GM12878 (cell line): Measurements from ENCODE around the gene BLNK. TPM values are rescaled to one million over a fixed set of nuclear protein-coding genes. Genes with fewer than 3 reads are reported as not detected.

Source experiments
- ATAC-seq: fragments of 200-7000 bp; cut with Tn5 transposase; 3 replicates; pipeline ENCODE4 v1.9.1; 2020; ENCODE audit warnings: mild to moderate bottlenecking, moderate library complexity
- BruUV-seq: library from RNA; stranded (reverse); fragments of 400-500 nt; replicated peaks from 2 replicates; lab custom pipeline; 2021; lab: Mats Ljungman, UMichigan
- CTCF ChIA-PET: fragments of 300-600 bp; sonication (Branson Sonifier 250); formaldehyde crosslinking; extraction: SDS; loops from one replicate; lab custom pipeline; 2021; ENCODE audit warnings: inconsistent platforms; lab: Yijun Ruan, JAX
- POLR2A ChIA-PET: fragments of 350-600 bp; formaldehyde crosslinking; extraction: SDS; loops from one replicate; lab custom pipeline; 2021; ENCODE audit warnings: inconsistent platforms; lab: Charles Lee
- RAD21 ChIA-PET: fragments of 300-600 bp; sonication (Branson Sonifier 250); formaldehyde crosslinking; loops from one replicate; lab custom pipeline; 2023; ENCODE audit warnings: antibody characterized with exemption; ENCODE audit not compliant: unreplicated experiment; lab: Charles Lee
- SMC1A ChIA-PET: fragments of 300-600 bp; sonication (Branson Sonifier 250); formaldehyde crosslinking; loops from one replicate; lab custom pipeline; 2023; ENCODE audit not compliant: unreplicated experiment, uncharacterized antibody; lab: Charles Lee
- DNase-seq: peaks from one replicate; pipeline ENCODE4 v3.0.0-alpha.2; 2011; ENCODE audit warnings: low read depth, low spot score
- FAIRE-seq: peaks from 3 replicates; lab custom pipeline; 2011; peaks lifted over from hg19 to GRCh38; lab: Jason Lieb, UNC
- H2AFZ ChIP-seq: 2 replicates; pipeline ENCODE4 v1.6.0; 2011; ENCODE audit warnings: low read depth, low read length, control low read depth; ENCODE audit not compliant: control insufficient read depth
- H3K27ac ChIP-seq: 2 replicates; pipeline ENCODE4 v1.5.1; 2011; ENCODE audit warnings: control low read depth; ENCODE audit not compliant: control insufficient read depth, insufficient read depth
- H3K27me3 ChIP-seq, 2 experiments: replicated peaks in 1 of 2; 2 replicates each; pipeline versions ENCODE4 v1.6.0 to v1.6.1; 2011; ENCODE audit warnings: low read length in 1 of 2; ENCODE audit not compliant: control insufficient read depth in 2 of 2, insufficient read depth in 2 of 2
- H3K36me3 ChIP-seq, 2 experiments: 2 replicates each; pipeline ENCODE4 v1.5.1; 2011; ENCODE audit warnings: low read length in 1 of 2; ENCODE audit not compliant: control insufficient read depth in 2 of 2, insufficient read depth in 2 of 2
- H3K4me1 ChIP-seq: 2 replicates; pipeline ENCODE4 v1.6.1; 2011; ENCODE audit warnings: mild to moderate bottlenecking, low read length, moderate library complexity, mixed read lengths; ENCODE audit not compliant: control insufficient read depth, insufficient read depth
- H3K4me2 ChIP-seq: 2 replicates; pipeline ENCODE4 v1.6.0; 2011; ENCODE audit warnings: control low read depth; ENCODE audit not compliant: control insufficient read depth, insufficient read depth
- H3K4me3 ChIP-seq: fragments of 200-600 bp; sonication (generic); 2 replicates; pipeline ENCODE4 v1.5.1; 2016
- H3K79me2 ChIP-seq: 2 replicates; pipeline ENCODE4 v1.6.0; 2011; ENCODE audit warnings: low read length; ENCODE audit not compliant: control insufficient read depth, insufficient read depth
- H3K9ac ChIP-seq: 2 replicates; pipeline ENCODE4 v1.8.0; 2011; ENCODE audit warnings: low read length, control low read depth, mixed read lengths; ENCODE audit not compliant: control insufficient read depth, insufficient read depth
- H3K9me3 ChIP-seq: replicated peaks from 3 replicates; pipeline ENCODE4 v1.5.1; 2011; ENCODE audit warnings: mild to moderate bottlenecking, low read length; ENCODE audit not compliant: control insufficient read depth, insufficient read depth
- H4K20me1 ChIP-seq: 2 replicates; pipeline ENCODE4 v1.6.0; 2011; ENCODE audit not compliant: control insufficient read depth, insufficient read depth
- BACH1 ChIP-seq: fragments of 450-650 bp; IDR thresholded peaks from 2 replicates; pipeline ENCODE4 v1.6.1; 2017; ENCODE audit warnings: mild to moderate bottlenecking, borderline replicate concordance
- BCLAF1 ChIP-seq: fragments of 450-650 bp; IDR thresholded peaks from 2 replicates; pipeline ENCODE4 v1.6.1; 2017; ENCODE audit warnings: antibody characterized with exemption, mild to moderate bottlenecking, moderate library complexity
- HDAC6 ChIP-seq: fragments of 200-600 bp; sonication (generic); IDR thresholded peaks from one replicate; pipeline ENCODE4 v1.8.0; 2017; ENCODE audit warnings: antibody characterized with exemption; ENCODE audit not compliant: unreplicated experiment
- IRF4 ChIP-seq: IDR thresholded peaks from 2 replicates; pipeline ENCODE4 v1.6.1; 2011; ENCODE audit warnings: low read depth, low read length
- JUND ChIP-seq: IDR thresholded peaks from 2 replicates; pipeline ENCODE4 v1.6.1; 2012; ENCODE audit warnings: low read depth, mild to moderate bottlenecking, low read length, improper control_type of control experiment, moderate library complexity
- MAX ChIP-seq: IDR thresholded peaks from 2 replicates; pipeline ENCODE4 v1.6.1; 2012; ENCODE audit warnings: low read depth, low read length, improper control_type of control experiment
- MLLT1 ChIP-seq: fragments of 450-650 bp; IDR thresholded peaks from 2 replicates; pipeline ENCODE4 v1.6.1; 2016; ENCODE audit warnings: mild to moderate bottlenecking
- NFIC ChIP-seq: IDR thresholded peaks from 2 replicates; pipeline ENCODE4 v1.6.1; 2012; ENCODE audit warnings: low read depth, mild to moderate bottlenecking, inconsistent platforms, low read length, moderate library complexity
- NFYA ChIP-seq: IDR thresholded peaks from 2 replicates; pipeline ENCODE4 v1.6.1; 2011; ENCODE audit warnings: low read depth, mild to moderate bottlenecking, low read length, improper control_type of control experiment, borderline replicate concordance
- SUZ12 ChIP-seq: fragments of 200-600 bp; sonication (generic); IDR thresholded peaks from one replicate; pipeline ENCODE4 v1.6.1; 2018; ENCODE audit warnings: antibody characterized with exemption, mild to moderate bottlenecking; ENCODE audit not compliant: unreplicated experiment
- ZNF24 ChIP-seq: fragments of 450-650 bp; IDR thresholded peaks from 2 replicates; pipeline ENCODE4 v1.6.1; 2017; ENCODE audit warnings: antibody characterized with exemption, mild to moderate bottlenecking
- ZNF592 ChIP-seq: fragments of 450-650 bp; IDR thresholded peaks from 2 replicates; pipeline ENCODE4 v1.6.1; 2017; ENCODE audit warnings: mild to moderate bottlenecking, moderate library complexity
- WGBS: methylation state at CpG from one replicate; pipeline ENCODE4 v1.1.6; 2016; ENCODE audit warnings: low lambda C conversion rate; ENCODE audit not compliant: insufficient replicate concordance, insufficient coverage; ENCODE audit errors: missing lambda C conversion rate; 5-methylcytosine and 5-hydroxymethylcytosine counted together
- in situ Hi-C: fragments of 300-500 bp; cut with MboI; formaldehyde crosslinking; loops from 9 replicates; pipeline ENCODE4 v1.14.3; 2018; ENCODE audit warnings: mixed read lengths
- intact Hi-C: fragments of 100-400 bp; cut with micrococcal nuclease; formaldehyde crosslinking; loops from one replicate; pipeline ENCODE4 v1.14.2; 2022; ENCODE audit not compliant: unreplicated experiment
- polyA plus RNA-seq, 11 experiments: library from polyadenylated mRNA; depleted of rRNA in 4 of 11; unstranded in 6 of 11; stranded (reverse) in 5 of 11; fragments of >200 nt; fragmentation: Nextera tagmentation in 4 of 11; fragmentation: Illumina TruSeq in 1 of 11; extraction: Ambion mirVana in 4 of 11; extraction: Trizol in 1 of 11; gene quantifications; 1 replicate in 1 of 11; 2 replicates in 10 of 11; pipeline versions ENCODE4 v1.2.1 to v1.2.3, GENCODE V29; 2011 to 2016; ENCODE audit warnings: inconsistent platforms in 2 of 11, missing spikeins in 2 of 11, low read depth in 1 of 11
- total RNA-seq, 4 experiments: library from RNA; depleted of rRNA in 3 of 4; stranded (reverse); fragments of >200 nt in 3 of 4; fragmentation: Illumina TruSeq in 1 of 4; extraction: Trizol in 1 of 4; gene quantifications; 2 replicates each; pipeline versions ENCODE4 v1.2.1 to v1.2.3, GENCODE V29; 2013 to 2021

The BLNK gene
- total and polyA plus RNA-seq, 10 of the 15 experiments (the other 5 are each of a cell fraction or from before 2014, with no cell fraction given), result 79.5 to 201 (median 139) TPM

- Histone ChIP-seq H3K9me3 (no peaks in the 10 kb centered on the region), H2AFZ (no peak overlapping the region), H3K36me3 (peaks cover 23 to 76% of the 10 kb centered on the region in 2 experiments), H3K9ac (no peak overlapping the region), H3K4me1 (peaks cover 10% of the 10 kb centered on the region), H3K4me3 (no peak overlapping the region), H3K27ac (no peak overlapping the region), H4K20me1 (no peaks in the 10 kb centered on the region), H3K27me3 (no peaks in the 10 kb centered on the region), H3K4me2 (no peak overlapping the region), H3K79me2 (no peaks in the 10 kb centered on the region)
- in situ Hi-C loops, result no loop called here
- no peak for DNase-seq
- FAIRE-seq, result no peak
- CTCF ChIA-PET, result interaction anchor here (1.6 kb wide), 1 partner anchor 88 kb away, joined by 4 read pairs; no protein-coding TSS in a partner anchor
- BruUV-seq, result no TSS peak
- intact Hi-C loops, result loop anchor here (5.0 kb wide), 1 partner anchor 188 kb away; no protein-coding TSS in a partner anchor
- no peak for ATAC-seq
- RAD21 ChIA-PET, result interaction anchor here (0.6 to 1.4 kb wide), 3 partner anchors 188 to 518 kb away, joined by 3 to 4 read pairs (median 3); partner anchors contain the start of gene TCTN3
- POLR2A ChIA-PET, result no interaction called here
- SMC1A ChIA-PET, result interaction anchor here (0.6 kb wide), 1 partner anchor 53 kb away, joined by 3 read pairs; no protein-coding TSS in a partner anchor
- 96% methylated on average over 1 of the region's 1 CpG for WGBS
- TF ChIP-seq ZNF24 (no peak), HDAC6 (no peak), SUZ12 (no peak), NFYA (no peak), JUND (no peak), BACH1 (no peak), BCLAF1 (no peak), NFIC (no peak), MAX (no peak), IRF4 (no peak), ZNF592 (no peak), MLLT1 (no peak)
Measured at GRCh38 chr10:96205580-96205979, 65.8 kb downstream of the BLNK start.
